Neural crest cell (in vitro differentiated cells): ENCODE data around the gene TBC1D14. TPM values are rescaled to one million over a fixed set of nuclear protein-coding genes. Genes with fewer than 3 reads are reported as not detected.

ENCODE experiments used
- DNase-seq: peaks from one replicate; pipeline ENCODE4 v3.0.0; 2021; ENCODE audit warnings: low read depth, mixed read lengths, low spot score
- H3K27ac Mint-ChIP-seq: one replicate; pipeline ENCODE4 v1.8.0; 2021; ENCODE audit warnings: mild to moderate bottlenecking, mixed read lengths; ENCODE audit not compliant: unreplicated experiment
- H3K27me3 Mint-ChIP-seq: 2 replicates; pipeline ENCODE4 v1.8.0; 2021; ENCODE audit warnings: low read depth, mild to moderate bottlenecking, mixed read lengths
- H3K36me3 Mint-ChIP-seq: 2 replicates; pipeline ENCODE4 v1.8.0; 2021; ENCODE audit warnings: low read depth, mild to moderate bottlenecking, mixed read lengths
- H3K4me1 Mint-ChIP-seq: 2 replicates; pipeline ENCODE4 v1.8.0; 2021; ENCODE audit warnings: mixed read lengths
- H3K4me3 Mint-ChIP-seq: one replicate; pipeline ENCODE4 v1.8.0; 2021; ENCODE audit warnings: mild to moderate bottlenecking, mixed read lengths
- H3K9me3 Mint-ChIP-seq: 2 replicates; pipeline ENCODE4 v1.8.0; 2021; ENCODE audit warnings: mixed read lengths
- CTCF ChIP-seq: fragments of 200-600 bp; sonication (generic); conservative IDR thresholded peaks from 2 replicates; pipeline ENCODE4 v1.5.0; 2021; ENCODE audit warnings: antibody characterized with exemption, mild to moderate bottlenecking
- total RNA-seq: library from RNA; stranded (reverse); gene quantifications from 2 replicates; pipeline ENCODE4 v1.2.1, GENCODE V29; 2021

The TBC1D14 gene
- total RNA-seq, 1 donor from 2014 or later: 56.3 TPM

- Mint-ChIP-seq H3K36me3 (peaks cover 9% of the 10 kb centered on the region), H3K27ac (peak overlapping the region; percentile 46), H3K27me3 (no peaks in the 10 kb centered on the region), H3K9me3 (no peaks in the 10 kb centered on the region), H3K4me3 (no peak overlapping the region), H3K4me1 (peaks cover 6% of the 10 kb centered on the region)
- no peak for DNase-seq
- no peak for TF ChIP-seq CTCF
Measured at GRCh38 chr4:6999172-7000086, 89.8 kb downstream of the TBC1D14 start.

GRCh38 chr4:7000421-7001176, 91.0 kb downstream of the TBC1D14 start:
- H3K4me1 Mint-ChIP-seq: peaks cover 9% of the 10 kb centered on the region
- TF ChIP-seq CTCF: no peak
- no peaks in the 10 kb centered on the region for H3K27me3 Mint-ChIP-seq
- H3K36me3 Mint-ChIP-seq: peaks cover 12% of the 10 kb centered on the region
- no peak overlapping the region for H3K4me3 Mint-ChIP-seq
- no peak for DNase-seq
- no peak overlapping the region for H3K27ac Mint-ChIP-seq
- H3K9me3 Mint-ChIP-seq: no peaks in the 10 kb centered on the region

GRCh38 chr4:7001271-7001670, 91.6 kb downstream of the TBC1D14 start:
- Mint-ChIP-seq H3K27ac (no peak overlapping the region), H3K36me3 (peaks cover 12% of the 10 kb centered on the region), H3K27me3 (no peaks in the 10 kb centered on the region), H3K9me3 (no peaks in the 10 kb centered on the region), H3K4me3 (no peak overlapping the region), H3K4me1 (peaks cover 9% of the 10 kb centered on the region)
- TF ChIP-seq CTCF: no peak
- DNase-seq: no peak

- Mint-ChIP-seq H3K4me1 (peaks cover 9% of the 10 kb centered on the region), H3K27me3 (no peaks in the 10 kb centered on the region), H3K36me3 (peaks cover 12% of the 10 kb centered on the region), H3K27ac (no peak overlapping the region), H3K4me3 (no peak overlapping the region), H3K9me3 (no peaks in the 10 kb centered on the region)
- DNase-seq: no peak
- TF ChIP-seq CTCF: no peak
Measured at GRCh38 chr4:7002336-7002735, 92.7 kb downstream of the TBC1D14 start.

- no peaks in the 10 kb centered on the region for H3K9me3 Mint-ChIP-seq
- TF ChIP-seq CTCF: no peak
- peaks cover 12% of the 10 kb centered on the region for H3K36me3 Mint-ChIP-seq
- peaks cover 9% of the 10 kb centered on the region for H3K4me1 Mint-ChIP-seq
- no peak overlapping the region for H3K27ac Mint-ChIP-seq
- H3K27me3 Mint-ChIP-seq: no peaks in the 10 kb centered on the region
- no peak overlapping the region for H3K4me3 Mint-ChIP-seq
- no peak for DNase-seq
Measured at GRCh38 chr4:7003176-7003878, 93.7 kb downstream of the TBC1D14 start.
